SK-N-SH (cell line): Measurements from ENCODE around the gene ELAVL2. TPM values are rescaled to one million over a fixed set of nuclear protein-coding genes. Genes with fewer than 3 reads are reported as not detected.

ENCODE experiments used
- CTCF ChIA-PET: fragments of 300-600, 350-600 bp; formaldehyde crosslinking; extraction: SDS; loops from one replicate; lab custom pipeline; 2021; lab: Yijun Ruan, JAX
- POLR2A ChIA-PET: fragments of 350-600 bp; sonication (Branson Sonifier 250); formaldehyde crosslinking; extraction: SDS; loops from one replicate; lab custom pipeline; 2020; ENCODE audit warnings: antibody characterized with exemption, inconsistent platforms; lab: Yijun Ruan, JAX
- DNase-seq: peaks from one replicate; pipeline ENCODE4 v3.0.0; 2012
- H2AFZ ChIP-seq: fragments of 200-600 bp; sonication (generic); 2 replicates; pipeline ENCODE4 v1.8.1; 2016; ENCODE audit warnings: antibody characterized with exemption, mild to moderate bottlenecking, low read depth
- H3F3A ChIP-seq: fragments of 200-600 bp; sonication (generic); replicated peaks from 2 replicates; pipeline ENCODE3; 2016; ENCODE audit warnings: antibody characterized with exemption, mild to moderate bottlenecking; ENCODE audit not compliant: insufficient read depth
- H3K27ac ChIP-seq, 2 experiments: fragments of 200-500 bp in 1 of 2; fragments of 200-600 bp in 1 of 2; sonication (Bioruptor generic) in 1 of 2; sonication (generic), shearing (Covaris generic) in 1 of 2; 2 replicates each; pipeline versions ENCODE4 v1.5.1 to v1.6.1; 2014 to 2016; ENCODE audit warnings: low read depth in 2 of 2, inconsistent platforms in 1 of 2, low read length in 1 of 2, mild to moderate bottlenecking in 1 of 2, mixed read lengths in 1 of 2
- H3K27me3 ChIP-seq: fragments of 200-600 bp; sonication (generic), shearing (Covaris generic); 2 replicates; pipeline ENCODE4 v1.6.1; 2016; ENCODE audit warnings: mixed run types; ENCODE audit not compliant: insufficient read depth
- H3K36me3 ChIP-seq, 2 experiments: fragments of 200-500 bp in 1 of 2; fragments of 200-600 bp in 1 of 2; sonication (Bioruptor generic) in 1 of 2; sonication (generic) in 1 of 2; replicated peaks in 1 of 2; 2 replicates each; pipeline versions ENCODE3 to v1.5.1; 2014 to 2016; ENCODE audit warnings: low read length in 1 of 2, mild to moderate bottlenecking in 1 of 2; ENCODE audit not compliant: insufficient read depth in 2 of 2, control insufficient read depth in 1 of 2
- H3K4me1 ChIP-seq, 2 experiments: fragments of 200-500 bp in 1 of 2; fragments of 200-600 bp in 1 of 2; sonication (Bioruptor generic) in 1 of 2; sonication (generic), shearing (Covaris generic) in 1 of 2; 2 replicates each; pipeline versions ENCODE4 v1.5.1 to v1.6.1; 2014 to 2016; ENCODE audit warnings: low read depth in 1 of 2, low read length in 1 of 2, mixed run types in 1 of 2; ENCODE audit not compliant: insufficient read depth in 2 of 2, control insufficient read depth in 1 of 2
- H3K4me2 ChIP-seq: fragments of 200-600 bp; sonication (generic), shearing (Covaris generic); 2 replicates; pipeline ENCODE4 v1.6.1; 2017; ENCODE audit warnings: mixed run types
- H3K4me3 ChIP-seq, 2 experiments: fragments of 200-500 bp in 1 of 2; fragments of 200-600 bp in 1 of 2; sonication (Bioruptor generic) in 1 of 2; sonication (generic), shearing (Covaris generic) in 1 of 2; 2 replicates each; pipeline versions ENCODE4 v1.5.1 to v1.8.1; 2014 to 2016; ENCODE audit warnings: low read depth in 2 of 2, inconsistent platforms in 1 of 2, low read length in 1 of 2, mild to moderate bottlenecking in 1 of 2, mixed read lengths in 1 of 2, moderate library complexity in 1 of 2
- H3K79me2 ChIP-seq: fragments of 200-600 bp; sonication (generic); 2 replicates; pipeline ENCODE4 v1.8.1; 2017; ENCODE audit warnings: mild to moderate bottlenecking; ENCODE audit not compliant: insufficient read depth
- H3K9ac ChIP-seq: fragments of 200-600 bp; sonication (generic); 2 replicates; pipeline ENCODE4 v1.6.1; 2017; ENCODE audit warnings: mixed run types
- H3K9me2 ChIP-seq: fragments of 200-600 bp; sonication (generic); 2 replicates; pipeline ENCODE4 v1.6.1; 2017; ENCODE audit warnings: mixed run types
- H3K9me3 ChIP-seq: fragments of 200-600 bp; sonication (generic); 2 replicates; pipeline ENCODE4 v1.6.1; 2017; ENCODE audit warnings: mixed run types, mild to moderate bottlenecking, moderate library complexity
- H4K20me1 ChIP-seq: fragments of 200-600 bp; sonication (generic); 2 replicates; pipeline ENCODE4 v1.6.1; 2017; ENCODE audit warnings: mild to moderate bottlenecking, mixed run types; ENCODE audit not compliant: insufficient read depth
- CHD2 ChIP-seq: fragments of 150-350 bp; IDR thresholded peaks from 2 replicates; pipeline ENCODE4 v1.6.1; 2018; ENCODE audit warnings: low read length; ENCODE audit not compliant: partially characterized antibody
- EZH2phosphoT487 ChIP-seq: fragments of 200-600 bp; sonication (generic); IDR thresholded peaks from 2 replicates; pipeline ENCODE4 v1.6.1; 2017; ENCODE audit warnings: low read depth, mixed run types, mild to moderate bottlenecking, antibody characterized with exemption, moderate library complexity, borderline replicate concordance
- FOXJ3 ChIP-seq: sonication (generic); formaldehyde crosslinking; IDR thresholded peaks from 2 replicates; pipeline ENCODE4 v1.5.1; 2020; ENCODE audit warnings: mild to moderate bottlenecking, missing genetic modification reagents
- JUND ChIP-seq: IDR thresholded peaks from 2 replicates; pipeline ENCODE4 v1.4.0; 2012
- NFIC ChIP-seq: IDR thresholded peaks from 2 replicates; pipeline ENCODE4 v1.4.0; 2012; ENCODE audit warnings: borderline replicate concordance
- NRF1 ChIP-seq: IDR thresholded peaks from 2 replicates; pipeline ENCODE4 v1.6.1; 2012; ENCODE audit warnings: low read depth, mild to moderate bottlenecking, low read length
- RAD21 ChIP-seq: IDR thresholded peaks from 2 replicates; pipeline ENCODE4 v1.6.1; 2012; ENCODE audit warnings: mild to moderate bottlenecking, low read length
- RFX5 ChIP-seq: IDR thresholded peaks from 2 replicates; pipeline ENCODE4 v1.6.1; 2012; ENCODE audit warnings: mild to moderate bottlenecking, improper control_type of control experiment, low read length
- RXRA ChIP-seq: IDR thresholded peaks from 2 replicates; pipeline ENCODE4 v1.4.0; 2012; ENCODE audit warnings: low read depth, mild to moderate bottlenecking, borderline replicate concordance
- SIN3A ChIP-seq: IDR thresholded peaks from 2 replicates; pipeline ENCODE4 v1.6.1; 2012; ENCODE audit warnings: low read depth, mild to moderate bottlenecking, low read length, moderate library complexity, borderline replicate concordance
- TAF1 ChIP-seq: IDR thresholded peaks from 2 replicates; pipeline ENCODE4 v1.6.1; 2012; ENCODE audit warnings: low read depth, mild to moderate bottlenecking, low read length, moderate library complexity, borderline replicate concordance
- TEAD4 ChIP-seq: IDR thresholded peaks from 2 replicates; pipeline ENCODE4 v1.4.0; 2012; ENCODE audit warnings: mild to moderate bottlenecking, borderline replicate concordance; ENCODE audit not compliant: insufficient read depth
- YY1 ChIP-seq: IDR thresholded peaks from 2 replicates; pipeline ENCODE4 v1.4.0; 2012; ENCODE audit warnings: low read depth, mild to moderate bottlenecking
- WGBS: methylation state at CpG from one replicate; pipeline ENCODE4 v1.1.6; 2017; ENCODE audit warnings: low lambda C conversion rate; 5-methylcytosine and 5-hydroxymethylcytosine counted together
- polyA plus RNA-seq, 3 experiments: library from polyadenylated mRNA; depleted of rRNA; stranded (reverse); fragments of >200 nt; gene quantifications; 2 replicates each; pipeline ENCODE4 v1.2.3, GENCODE V29; 2012
- TF ChIP-seq, protein P1 (sequence below): IDR thresholded peaks from 2 replicates; pipeline ENCODE4 v1.4.0; 2012; ENCODE audit warnings: low read depth, borderline replicate concordance
- TF ChIP-seq, protein P2 (sequence below): fragments of 200-600 bp; sonication (generic); IDR thresholded peaks from 2 replicates; pipeline ENCODE4 v1.6.1; 2017; ENCODE audit warnings: antibody characterized with exemption, mild to moderate bottlenecking, moderate library complexity
- TF ChIP-seq, protein P3 (sequence below): IDR thresholded peaks from 2 replicates; pipeline ENCODE4; 2012
- TF ChIP-seq, protein P4 (sequence below): IDR thresholded peaks from 2 replicates; pipeline ENCODE4 v1.4.0; 2012; ENCODE audit warnings: low read depth
- TF ChIP-seq, protein P5 (sequence below): IDR thresholded peaks from 2 replicates; pipeline ENCODE4 v1.6.1; 2012; ENCODE audit warnings: mild to moderate bottlenecking, low read depth, low read length, moderate library complexity

The ELAVL2 gene
- polyA plus RNA-seq, 1 of the 3 experiments (the other 2 are of a cell fraction): 0.15 TPM

DNA sequence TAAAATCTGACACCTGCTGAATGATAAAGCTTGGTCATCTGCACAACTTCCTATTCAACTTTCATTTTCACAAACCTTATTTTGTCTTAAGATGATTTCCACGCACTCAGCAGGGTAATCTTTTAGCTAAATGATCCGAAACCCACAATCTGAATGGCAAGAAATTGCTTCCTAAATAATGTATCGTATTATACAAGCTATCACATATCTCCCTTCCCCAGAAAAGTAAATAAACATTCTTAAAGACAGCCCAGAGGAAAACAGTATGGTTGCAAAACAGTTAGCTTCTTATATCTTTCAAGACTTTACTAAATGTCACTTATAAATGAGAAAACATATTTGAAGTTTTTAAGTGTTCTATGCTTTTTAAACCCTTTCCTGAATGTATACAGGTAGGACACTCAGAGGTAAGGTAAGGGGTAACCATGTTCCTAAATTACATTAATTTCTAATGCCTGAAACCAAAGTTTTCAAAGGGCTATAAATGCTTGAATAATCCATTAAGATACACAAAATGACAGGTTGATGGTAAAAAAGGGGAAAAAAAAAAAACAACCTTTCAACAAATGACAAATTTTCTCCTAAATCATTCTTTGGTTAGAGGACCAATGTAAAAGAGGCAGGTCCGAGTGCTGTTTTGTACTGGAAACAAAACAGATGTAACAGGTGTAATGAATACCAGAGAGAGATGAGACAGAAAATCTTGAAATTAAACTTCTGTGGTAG, 36.3 kb downstream of the ELAVL2 start:
- H3K9me2 ChIP-seq: no peaks in the 10 kb centered on the region
- WGBS: 27% methylated on average over 4 of the region's 4 CpGs
- H3K27ac ChIP-seq: no peak overlapping the region
- H3K79me2 ChIP-seq: no peaks in the 10 kb centered on the region
- H3K4me1 ChIP-seq: no peaks in the 10 kb centered on the region
- no peak for TF ChIP-seq RAD21
- no peak for TF ChIP-seq NFIC
- no peak for TF ChIP-seq JUND
- TF ChIP-seq EZH2phosphoT487: no peak
- no peak for DNase-seq
- H3K4me3 ChIP-seq: no peak overlapping the region
- no peaks in the 10 kb centered on the region for H3K36me3 ChIP-seq
- no peak overlapping the region for H2AFZ ChIP-seq
- POLR2A ChIA-PET: no interaction called here
- H3K9me3 ChIP-seq: no peaks in the 10 kb centered on the region
- no peaks in the 10 kb centered on the region for H4K20me1 ChIP-seq
- no peak overlapping the region for H3K9ac ChIP-seq
- H3K27me3 ChIP-seq: no peaks in the 10 kb centered on the region
- H3F3A ChIP-seq: no peaks in the 10 kb centered on the region
- CTCF ChIA-PET: interaction anchor here (1.2 kb wide), 1 partner anchor 37 kb away, joined by 5 read pairs; the partner anchor contains the start of gene ELAVL2
- H3K4me2 ChIP-seq: no peak overlapping the region

DNA sequence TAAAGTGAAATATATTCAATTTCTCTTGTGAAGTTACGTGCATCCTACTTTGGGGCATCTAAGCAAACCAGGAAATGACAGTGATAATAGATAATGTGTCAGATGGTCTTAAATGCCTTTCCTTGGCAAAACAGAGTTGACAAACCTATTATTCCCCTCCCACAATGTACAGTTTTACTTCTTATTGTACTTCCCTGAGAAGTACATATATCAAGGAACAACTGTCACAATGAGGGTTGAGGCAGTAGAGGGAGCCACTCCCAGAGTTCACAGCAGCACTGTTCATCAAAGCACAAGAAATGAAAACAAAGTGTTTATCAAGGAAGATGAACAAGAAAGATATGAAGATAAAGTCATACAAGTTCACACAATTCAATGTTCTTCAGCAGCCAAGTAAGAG, 41.1 kb downstream of the ELAVL2 start:
- Histone ChIP-seq H3K4me1 (peaks cover 0 to 8% of the 10 kb centered on the region in 2 experiments; a peak in 1 of 4 replicates), H3K27ac (no peak overlapping the region), H3K9me3 (no peaks in the 10 kb centered on the region), H3K36me3 (no peaks in the 10 kb centered on the region), H2AFZ (no peak overlapping the region), H3K4me3 (no peak overlapping the region), H3K9me2 (no peaks in the 10 kb centered on the region), H3F3A (no peaks in the 10 kb centered on the region), H3K9ac (no peak overlapping the region), H4K20me1 (no peaks in the 10 kb centered on the region), H3K4me2 (no peak overlapping the region), H3K27me3 (no peaks in the 10 kb centered on the region), H3K79me2 (no peaks in the 10 kb centered on the region)
- DNase-seq: no peak
- CTCF ChIA-PET: interaction anchor here (1.2 to 1.5 kb wide), 2 partner anchors 12 to 14 kb away, joined by 3 read pairs; no protein-coding TSS in a partner anchor
- POLR2A ChIA-PET: no interaction called here
- WGBS: 37% methylated on average over 1 of the region's 1 CpG
- TF ChIP-seq TEAD4 (no peak), RFX5 (no peak), RXRA (no peak), NRF1 (no peak), SIN3A (no peak), TAF1 (no peak), YY1 (no peak), FOXJ3 (CRISPR knock-in tag) (no peak), NFIC (no peak), CHD2 (no peak)
- TF ChIP-seq, protein P1, sequence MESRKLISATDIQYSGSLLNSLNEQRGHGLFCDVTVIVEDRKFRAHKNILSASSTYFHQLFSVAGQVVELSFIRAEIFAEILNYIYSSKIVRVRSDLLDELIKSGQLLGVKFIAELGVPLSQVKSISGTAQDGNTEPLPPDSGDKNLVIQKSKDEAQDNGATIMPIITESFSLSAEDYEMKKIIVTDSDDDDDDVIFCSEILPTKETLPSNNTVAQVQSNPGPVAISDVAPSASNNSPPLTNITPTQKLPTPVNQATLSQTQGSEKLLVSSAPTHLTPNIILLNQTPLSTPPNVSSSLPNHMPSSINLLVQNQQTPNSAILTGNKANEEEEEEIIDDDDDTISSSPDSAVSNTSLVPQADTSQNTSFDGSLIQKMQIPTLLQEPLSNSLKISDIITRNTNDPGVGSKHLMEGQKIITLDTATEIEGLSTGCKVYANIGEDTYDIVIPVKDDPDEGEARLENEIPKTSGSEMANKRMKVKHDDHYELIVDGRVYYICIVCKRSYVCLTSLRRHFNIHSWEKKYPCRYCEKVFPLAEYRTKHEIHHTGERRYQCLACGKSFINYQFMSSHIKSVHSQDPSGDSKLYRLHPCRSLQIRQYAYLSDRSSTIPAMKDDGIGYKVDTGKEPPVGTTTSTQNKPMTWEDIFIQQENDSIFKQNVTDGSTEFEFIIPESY: no peak
- TF ChIP-seq, protein P2, sequence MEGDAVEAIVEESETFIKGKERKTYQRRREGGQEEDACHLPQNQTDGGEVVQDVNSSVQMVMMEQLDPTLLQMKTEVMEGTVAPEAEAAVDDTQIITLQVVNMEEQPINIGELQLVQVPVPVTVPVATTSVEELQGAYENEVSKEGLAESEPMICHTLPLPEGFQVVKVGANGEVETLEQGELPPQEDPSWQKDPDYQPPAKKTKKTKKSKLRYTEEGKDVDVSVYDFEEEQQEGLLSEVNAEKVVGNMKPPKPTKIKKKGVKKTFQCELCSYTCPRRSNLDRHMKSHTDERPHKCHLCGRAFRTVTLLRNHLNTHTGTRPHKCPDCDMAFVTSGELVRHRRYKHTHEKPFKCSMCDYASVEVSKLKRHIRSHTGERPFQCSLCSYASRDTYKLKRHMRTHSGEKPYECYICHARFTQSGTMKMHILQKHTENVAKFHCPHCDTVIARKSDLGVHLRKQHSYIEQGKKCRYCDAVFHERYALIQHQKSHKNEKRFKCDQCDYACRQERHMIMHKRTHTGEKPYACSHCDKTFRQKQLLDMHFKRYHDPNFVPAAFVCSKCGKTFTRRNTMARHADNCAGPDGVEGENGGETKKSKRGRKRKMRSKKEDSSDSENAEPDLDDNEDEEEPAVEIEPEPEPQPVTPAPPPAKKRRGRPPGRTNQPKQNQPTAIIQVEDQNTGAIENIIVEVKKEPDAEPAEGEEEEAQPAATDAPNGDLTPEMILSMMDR: no peak
- TF ChIP-seq, protein P3, sequence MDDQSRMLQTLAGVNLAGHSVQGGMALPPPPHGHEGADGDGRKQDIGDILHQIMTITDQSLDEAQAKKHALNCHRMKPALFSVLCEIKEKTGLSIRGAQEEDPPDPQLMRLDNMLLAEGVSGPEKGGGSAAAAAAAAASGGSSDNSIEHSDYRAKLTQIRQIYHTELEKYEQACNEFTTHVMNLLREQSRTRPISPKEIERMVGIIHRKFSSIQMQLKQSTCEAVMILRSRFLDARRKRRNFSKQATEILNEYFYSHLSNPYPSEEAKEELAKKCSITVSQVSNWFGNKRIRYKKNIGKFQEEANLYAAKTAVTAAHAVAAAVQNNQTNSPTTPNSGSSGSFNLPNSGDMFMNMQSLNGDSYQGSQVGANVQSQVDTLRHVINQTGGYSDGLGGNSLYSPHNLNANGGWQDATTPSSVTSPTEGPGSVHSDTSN: no peak
- TF ChIP-seq, protein P4, sequence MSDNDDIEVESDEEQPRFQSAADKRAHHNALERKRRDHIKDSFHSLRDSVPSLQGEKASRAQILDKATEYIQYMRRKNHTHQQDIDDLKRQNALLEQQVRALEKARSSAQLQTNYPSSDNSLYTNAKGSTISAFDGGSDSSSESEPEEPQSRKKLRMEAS: no peak
- TF ChIP-seq, protein P5, sequence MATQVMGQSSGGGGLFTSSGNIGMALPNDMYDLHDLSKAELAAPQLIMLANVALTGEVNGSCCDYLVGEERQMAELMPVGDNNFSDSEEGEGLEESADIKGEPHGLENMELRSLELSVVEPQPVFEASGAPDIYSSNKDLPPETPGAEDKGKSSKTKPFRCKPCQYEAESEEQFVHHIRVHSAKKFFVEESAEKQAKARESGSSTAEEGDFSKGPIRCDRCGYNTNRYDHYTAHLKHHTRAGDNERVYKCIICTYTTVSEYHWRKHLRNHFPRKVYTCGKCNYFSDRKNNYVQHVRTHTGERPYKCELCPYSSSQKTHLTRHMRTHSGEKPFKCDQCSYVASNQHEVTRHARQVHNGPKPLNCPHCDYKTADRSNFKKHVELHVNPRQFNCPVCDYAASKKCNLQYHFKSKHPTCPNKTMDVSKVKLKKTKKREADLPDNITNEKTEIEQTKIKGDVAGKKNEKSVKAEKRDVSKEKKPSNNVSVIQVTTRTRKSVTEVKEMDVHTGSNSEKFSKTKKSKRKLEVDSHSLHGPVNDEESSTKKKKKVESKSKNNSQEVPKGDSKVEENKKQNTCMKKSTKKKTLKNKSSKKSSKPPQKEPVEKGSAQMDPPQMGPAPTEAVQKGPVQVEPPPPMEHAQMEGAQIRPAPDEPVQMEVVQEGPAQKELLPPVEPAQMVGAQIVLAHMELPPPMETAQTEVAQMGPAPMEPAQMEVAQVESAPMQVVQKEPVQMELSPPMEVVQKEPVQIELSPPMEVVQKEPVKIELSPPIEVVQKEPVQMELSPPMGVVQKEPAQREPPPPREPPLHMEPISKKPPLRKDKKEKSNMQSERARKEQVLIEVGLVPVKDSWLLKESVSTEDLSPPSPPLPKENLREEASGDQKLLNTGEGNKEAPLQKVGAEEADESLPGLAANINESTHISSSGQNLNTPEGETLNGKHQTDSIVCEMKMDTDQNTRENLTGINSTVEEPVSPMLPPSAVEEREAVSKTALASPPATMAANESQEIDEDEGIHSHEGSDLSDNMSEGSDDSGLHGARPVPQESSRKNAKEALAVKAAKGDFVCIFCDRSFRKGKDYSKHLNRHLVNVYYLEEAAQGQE: no peak
